Fibroblast of peridontal ligament (primary cell): ENCODE data around the gene HOXA6.
A peak's percentile ranks its signal among the peaks of the same experiment; 100 is the strongest.

Source experiments
- DNase-seq: peaks from one replicate; pipeline ENCODE4 v3.0.0-alpha.2; 2010; ENCODE audit errors: extremely low read depth

Gene HOXA6

DNA sequence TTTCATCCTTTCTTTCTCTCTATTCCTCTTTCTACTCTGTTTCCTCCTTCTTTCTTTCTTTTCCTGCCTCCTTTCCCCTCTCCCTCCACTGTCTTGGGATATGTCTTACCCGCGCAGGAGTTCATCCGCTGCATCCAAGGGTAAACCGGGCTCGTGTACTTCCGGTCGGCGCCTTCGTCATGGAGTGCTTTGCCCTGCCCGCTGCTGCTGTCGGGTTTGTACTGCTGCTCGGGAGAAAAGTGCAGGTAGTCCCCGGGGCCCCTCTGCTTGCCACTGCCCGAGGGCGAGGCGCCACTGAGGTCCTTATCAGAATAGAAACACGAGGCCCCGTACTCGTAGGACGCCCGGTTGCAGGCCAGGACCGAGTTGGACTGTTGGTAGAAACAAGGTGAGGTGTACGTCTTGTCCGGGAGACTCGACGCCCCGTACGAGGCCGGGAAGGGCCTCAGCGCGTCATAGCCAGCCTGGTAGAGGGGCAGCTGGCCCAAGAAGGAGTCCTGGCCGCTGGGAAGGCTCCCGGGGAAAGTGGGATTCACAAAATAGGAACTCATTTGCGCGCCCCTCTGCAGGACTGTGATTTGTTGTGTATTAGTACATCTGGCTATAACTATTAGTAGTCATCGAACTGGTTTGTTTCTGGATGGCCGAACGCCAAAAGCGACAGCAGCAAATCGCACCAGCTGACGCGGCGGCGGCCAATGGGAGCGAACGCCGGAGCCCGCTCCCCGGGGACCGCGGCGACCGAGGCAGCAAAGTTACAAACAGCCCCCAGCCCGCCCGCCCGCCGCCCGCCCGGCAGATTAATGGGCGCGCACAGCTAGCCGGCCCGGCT, at the start of gene HOXA6:
Gene HOXA6 (minus strand): TSS at position 576 of the 832 bp plus-strand sequence. CDS start 25 bp downstream, at position 551.
- DNase-seq: no peak

DNA sequence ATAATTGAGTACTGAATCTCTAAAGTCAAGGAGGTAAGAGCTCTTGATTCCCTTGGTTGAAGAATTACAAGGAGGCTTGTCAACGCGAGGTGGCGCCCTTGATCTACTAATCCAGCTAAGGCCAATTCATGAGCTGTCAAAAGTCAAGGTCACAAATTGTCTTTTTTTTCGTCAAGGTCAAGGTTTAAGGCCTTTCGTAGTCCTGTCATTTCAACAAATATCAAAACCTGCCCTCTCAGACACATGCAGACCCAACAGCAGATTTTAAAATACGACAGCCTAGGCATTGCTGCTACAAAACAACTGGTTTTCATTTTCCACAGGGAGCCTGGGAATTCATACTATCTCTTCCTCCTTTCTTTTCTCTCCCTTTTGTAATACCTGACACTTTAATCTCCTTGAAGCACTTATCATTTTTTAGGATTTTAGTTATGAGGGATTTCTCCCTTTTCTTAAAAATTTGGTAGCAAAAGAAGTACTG, 48.8 kb upstream of the HOXA6 start:
- DNase-seq: peak; percentile 83

DNA sequence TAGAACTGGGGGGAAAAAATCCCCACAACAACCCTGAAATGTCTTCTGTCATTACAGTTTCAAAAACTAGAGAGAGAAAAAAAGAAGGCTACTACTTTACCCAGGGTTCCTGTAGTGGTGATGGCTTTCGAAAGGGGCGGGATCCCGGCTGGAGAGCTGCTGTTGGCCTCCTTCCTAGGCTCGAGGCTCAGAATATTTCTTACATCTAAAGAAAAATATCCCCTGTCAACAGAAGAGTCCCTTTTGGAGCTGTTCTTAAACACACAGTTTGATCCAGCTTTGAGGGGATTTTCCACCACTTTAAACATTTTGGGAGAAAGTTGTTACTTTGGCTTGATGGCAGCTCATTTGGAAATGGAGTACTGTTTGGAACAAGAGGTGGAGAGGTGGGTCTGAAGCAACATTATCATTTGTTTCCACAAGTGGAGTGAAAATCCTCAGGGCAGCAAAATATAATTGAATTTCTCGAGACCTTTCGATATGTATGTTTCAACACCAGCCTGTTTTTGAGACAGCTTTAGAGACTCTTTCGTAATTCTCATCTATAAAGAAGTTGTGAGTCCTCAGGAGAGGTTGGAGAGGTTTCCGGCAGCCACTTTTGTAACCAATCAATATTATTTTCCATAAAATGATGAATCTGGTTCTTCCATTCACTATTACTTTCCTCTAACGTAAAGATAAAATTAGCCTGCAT, 47.3 kb upstream of the HOXA6 start:
- no peak for DNase-seq

DNA sequence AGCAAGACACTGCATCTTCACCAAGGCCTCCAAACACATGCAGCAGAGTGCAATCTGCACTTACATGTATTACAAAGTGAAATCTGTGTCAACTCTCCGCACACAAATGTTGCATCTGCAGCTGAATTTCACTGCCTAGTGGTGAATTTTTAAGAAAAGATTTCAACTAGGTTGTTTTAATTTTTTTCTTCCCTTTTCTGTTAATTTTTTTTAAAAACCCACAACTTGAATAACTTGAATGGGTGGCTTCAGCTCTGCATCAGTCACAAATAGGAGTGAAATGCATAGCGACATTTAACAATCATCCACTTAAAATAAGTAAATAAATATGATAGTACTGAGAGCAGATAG, 46.4 kb upstream of the HOXA6 start:
- DNase-seq: no peak

DNA sequence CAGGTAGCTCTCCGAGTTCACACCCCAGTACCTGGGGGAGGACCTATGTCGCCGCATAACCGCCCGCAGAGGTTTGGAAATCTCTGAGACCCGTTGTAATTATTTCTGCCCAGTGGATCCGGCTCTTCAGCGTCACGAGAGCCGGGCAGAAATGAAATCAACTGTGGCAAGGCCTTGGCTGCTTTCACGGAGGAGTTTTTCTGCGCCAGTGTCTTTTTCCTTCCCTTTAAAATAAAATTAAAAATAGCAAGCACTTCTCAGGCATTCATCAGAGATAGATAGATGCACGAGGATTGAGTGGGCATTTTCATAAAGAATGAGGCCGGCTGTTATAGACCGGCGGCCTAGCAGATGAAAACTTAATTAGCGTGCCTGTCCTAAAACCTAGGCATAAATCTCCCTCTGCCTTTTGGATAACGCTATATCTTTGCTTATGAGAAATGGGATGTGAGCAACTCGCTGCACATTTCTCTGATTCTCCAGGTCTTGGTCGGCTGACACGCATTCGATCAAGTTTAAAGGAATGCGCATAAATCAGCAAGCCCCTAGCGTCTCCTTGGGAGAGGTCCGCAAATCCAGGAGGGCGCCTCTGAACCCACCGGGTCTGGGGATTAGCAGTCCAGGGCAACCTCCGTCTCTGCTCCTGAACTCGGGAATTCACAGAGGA, 45.9 kb upstream of the HOXA6 start:
- DNase-seq: no peak

DNA sequence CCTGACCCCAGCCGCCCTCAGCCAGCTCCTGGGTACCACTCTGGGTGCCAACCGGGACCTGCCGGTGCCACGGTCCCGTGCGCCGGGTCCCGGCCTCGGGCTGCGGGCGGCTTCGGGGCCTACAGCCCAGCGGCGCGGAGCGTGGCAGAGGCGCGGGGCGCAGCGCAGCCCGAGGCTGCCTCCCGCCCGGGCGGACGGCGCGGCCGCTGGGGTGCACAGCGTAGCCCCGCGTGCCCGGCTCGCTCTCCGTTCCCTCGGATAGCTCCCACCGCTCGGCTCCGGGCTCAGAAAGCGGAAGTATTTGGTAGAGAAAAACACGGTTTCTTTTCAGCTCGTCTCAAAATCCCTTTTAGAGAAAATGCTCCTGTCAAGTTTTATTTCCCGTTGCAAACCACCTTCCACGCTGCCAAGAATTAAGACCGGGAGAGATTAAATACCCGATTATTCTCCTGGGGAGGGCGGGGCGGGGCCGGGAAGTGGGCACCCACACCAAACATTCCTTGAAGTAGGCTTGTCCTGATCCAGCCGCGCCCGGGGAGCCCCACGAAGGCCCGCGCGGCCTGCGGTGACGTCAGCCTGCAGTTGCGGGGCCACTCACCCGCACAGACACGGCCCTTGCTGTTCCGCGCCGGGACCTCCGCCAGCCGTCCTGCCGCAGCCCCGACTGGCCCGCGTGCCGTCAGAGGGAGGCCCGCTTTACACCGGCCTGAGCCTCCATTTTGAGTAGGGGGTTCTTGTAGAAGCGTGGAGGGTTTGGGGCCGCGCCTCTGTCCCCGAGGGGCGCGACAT, 45.2 kb upstream of the HOXA6 start:
- no peak for DNase-seq

DNA sequence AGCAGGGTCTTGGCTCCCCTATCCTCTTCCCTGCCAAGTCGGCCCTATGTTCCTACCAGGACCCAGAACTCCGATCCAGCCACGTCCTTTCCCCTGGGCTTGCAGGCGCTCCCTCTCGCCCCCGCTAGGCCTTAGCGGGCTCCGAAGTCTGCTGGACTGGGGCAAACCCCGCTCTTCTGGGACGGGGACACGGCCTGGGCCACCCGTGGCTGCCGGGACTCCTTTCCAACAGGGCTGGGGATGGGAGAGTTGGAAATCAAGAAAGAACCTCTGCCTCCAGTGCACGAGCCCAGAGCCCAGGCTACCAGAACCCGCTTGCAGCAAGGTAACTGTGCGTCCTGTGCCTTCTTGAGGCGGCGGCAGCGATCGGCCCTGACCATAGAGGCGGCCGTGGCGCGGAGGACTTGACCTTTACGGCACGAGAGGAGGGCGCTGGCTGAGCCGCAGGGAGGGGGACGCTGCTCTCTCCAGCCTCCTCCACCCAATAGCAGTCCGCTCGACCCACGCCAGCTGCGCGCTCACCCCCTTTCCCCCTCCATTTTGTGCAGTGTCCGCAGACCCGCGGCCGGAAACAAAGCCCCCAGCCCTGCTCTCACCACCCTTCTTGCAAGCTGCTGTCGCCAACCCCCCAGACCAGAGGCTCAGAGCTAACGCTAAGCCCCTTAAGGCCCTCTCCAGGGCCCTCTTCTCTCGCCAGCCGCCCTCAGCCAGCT, 44.4 kb upstream of the HOXA6 start:
- DNase-seq: no peak

DNA sequence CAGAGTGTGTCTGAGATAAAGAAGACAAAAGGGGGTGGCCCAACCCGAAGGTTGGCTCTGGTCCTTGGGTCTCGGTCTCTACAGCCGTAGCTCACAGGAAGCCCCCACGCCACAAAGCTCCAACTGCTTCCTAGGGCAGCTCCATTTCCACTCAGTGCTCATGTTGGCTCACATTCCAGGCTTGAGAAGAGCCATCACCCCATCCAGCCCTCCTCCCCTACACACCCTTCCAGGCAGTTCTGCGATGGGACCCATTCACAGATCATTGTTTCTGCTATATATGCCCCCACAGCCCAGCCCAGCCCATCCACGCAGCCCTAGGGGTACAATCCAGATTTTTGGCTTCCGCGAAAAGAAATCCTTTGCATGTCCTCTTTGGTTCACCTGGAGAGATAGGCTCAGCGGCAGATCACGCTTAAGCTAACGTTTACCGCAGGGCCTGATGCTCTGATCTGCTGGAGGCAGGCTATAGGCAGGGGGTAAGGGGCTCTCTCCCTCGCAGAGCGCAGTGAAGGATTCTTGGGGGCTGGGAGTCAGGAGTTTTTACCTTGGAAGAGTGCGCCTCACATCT, 43.7 kb upstream of the HOXA6 start:
- no peak for DNase-seq

DNA sequence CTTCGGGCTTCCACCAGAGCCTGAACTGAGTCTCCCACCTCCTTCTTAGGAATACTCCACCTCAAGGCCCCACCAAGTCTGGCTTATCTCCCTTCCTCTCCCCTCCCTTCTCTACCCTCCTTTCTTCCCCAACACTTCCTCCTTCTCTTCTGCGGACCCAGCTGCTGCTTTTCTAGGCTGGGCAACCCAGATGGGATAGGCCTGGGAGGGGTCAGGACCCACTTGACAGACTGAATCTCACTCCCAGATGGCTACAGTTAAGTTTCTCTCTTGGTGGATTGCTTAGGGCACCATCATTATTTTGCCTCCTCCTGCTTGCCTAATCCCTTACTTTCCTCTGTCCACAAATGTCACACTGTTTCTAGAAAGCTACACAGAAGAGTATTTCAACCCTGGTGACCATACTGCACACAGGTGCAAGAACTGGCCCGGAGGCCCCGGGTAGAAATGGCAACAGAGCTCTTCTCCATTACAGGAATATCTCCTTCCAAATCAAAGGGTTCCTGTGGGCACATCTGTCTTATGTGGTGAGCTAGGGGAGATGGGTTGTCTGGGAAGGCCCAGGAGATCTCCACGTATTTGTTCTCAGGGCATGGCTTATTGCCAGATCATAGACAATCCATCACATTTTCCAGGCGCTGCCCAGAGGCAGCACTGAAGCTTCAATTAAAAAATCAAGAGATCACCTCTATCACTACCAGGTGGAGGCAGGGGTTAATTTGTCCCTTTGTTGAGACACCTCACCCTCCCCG, 42.6 kb upstream of the HOXA6 start:
- DNase-seq: no peak

DNA sequence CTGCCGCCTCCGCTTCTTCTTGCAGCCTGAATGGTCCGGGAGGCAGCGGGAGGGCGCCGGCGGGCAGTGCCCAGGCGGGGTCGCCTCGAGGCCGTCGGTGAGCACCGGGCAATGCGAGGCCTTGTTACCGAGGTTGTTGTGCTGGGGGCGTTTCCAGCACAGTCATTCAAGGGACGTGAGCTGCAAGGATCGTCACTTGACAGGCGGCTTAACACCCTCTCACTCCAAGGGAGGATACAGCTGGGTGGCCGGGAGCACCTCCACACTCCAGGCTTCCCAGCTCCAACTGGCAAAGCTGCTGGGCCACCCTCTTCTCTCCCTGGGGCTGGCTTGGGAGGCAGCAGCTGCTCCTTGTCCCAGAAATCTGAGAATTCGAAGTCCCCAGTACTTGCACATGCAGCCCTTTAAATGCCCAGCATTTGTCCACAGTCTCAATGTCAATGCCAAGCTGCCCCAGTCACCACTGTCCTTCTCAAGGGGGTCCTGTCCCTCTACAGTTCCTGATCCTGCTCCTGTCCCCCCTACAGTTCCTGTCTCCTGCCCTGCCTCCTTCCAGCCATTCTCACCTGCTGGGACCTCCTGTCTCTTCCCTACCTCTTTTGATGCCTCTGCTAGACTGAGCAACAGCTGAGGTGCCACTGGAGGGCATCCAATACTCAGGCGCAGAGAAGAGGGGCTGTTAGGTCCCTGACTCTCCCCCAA, 41.9 kb upstream of the HOXA6 start:
- no peak for DNase-seq

DNA sequence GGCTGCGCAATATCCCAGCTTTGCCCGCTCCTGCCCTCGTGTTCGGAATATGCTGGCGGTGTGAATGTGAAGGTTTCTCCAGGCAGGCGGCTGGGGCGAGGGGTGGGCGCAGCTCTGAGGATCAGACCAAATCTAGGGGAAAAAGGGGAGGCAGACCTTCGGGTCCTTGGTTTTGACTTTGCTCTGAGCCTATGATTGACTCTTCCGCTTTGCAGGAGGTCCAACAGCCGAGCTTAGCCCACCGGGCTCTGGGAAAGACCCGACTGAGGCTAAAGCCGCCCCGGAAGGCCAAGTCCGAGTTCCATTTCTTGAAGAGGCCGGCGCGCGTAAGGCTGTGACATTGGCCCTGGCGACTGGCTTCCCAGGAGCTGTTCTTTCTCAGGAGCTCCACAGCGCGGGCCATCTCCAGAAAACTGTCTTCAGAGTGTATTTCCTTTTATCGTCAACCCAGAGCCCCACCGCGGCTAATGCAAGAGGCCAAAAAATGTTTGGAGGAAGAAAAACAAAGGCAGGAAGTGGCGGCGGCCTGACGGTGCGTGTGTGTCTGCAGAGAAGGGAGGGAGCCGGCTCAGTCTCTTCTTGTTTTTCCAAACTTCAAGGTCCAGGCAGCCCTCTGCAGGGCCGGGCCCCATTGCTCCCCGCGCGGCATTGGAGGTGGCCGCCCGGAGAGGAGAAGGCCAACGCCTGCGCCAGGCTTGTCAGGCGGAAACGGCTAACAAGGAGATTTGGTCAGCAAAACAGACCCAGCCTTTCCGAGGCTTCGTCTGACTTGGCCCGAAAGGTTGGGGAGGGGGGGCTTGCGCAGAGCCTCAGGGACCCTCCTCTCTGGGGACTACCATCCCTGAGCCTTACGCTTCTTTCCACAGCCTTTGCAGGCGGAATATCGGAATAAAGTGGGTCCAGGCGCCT, 41.1 kb upstream of the HOXA6 start:
- no peak for DNase-seq

DNA sequence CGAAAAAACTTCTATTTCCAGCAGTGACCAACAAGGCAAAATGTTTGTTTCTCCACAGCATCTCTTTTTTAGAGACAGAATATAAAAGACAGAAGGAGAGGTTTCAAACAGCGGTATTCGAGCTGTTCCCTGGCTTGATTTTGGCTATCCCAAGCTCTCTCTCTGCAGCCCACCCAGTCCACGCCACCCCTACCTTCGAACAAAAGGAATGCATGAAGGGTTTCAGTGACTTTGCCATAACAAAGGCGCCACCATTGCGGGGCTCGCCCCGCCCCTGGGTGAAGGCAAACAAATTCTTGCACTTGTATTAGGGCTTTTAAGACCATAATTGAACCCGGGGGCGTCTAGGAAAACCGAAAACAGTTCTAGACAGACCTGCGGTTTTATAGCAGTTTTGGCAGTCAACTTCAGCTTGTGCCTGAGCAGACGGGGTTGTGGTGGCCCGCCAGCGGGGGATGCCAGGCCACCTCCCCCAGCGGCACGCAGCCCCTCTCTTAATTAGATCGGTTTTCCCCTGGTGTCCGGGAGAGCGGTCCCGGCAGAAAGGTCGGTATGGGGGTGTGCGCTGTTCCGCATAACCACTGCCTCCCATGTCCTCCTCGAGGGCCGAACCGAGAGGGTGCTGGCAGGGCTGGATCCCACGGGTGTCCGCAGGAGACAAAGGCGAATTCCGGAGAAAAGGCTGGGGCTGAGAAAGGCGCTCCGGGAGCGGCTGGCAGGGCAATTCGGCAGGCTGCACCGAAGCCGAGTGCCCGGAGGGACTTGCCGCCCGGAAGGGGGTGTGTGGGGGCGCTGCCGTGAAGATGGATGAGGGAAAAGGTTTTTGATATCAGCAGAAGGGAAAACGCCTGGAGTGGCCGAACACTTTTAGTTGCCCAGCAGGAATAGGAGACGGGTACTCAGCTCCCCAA, 40.2 kb upstream of the HOXA6 start:
- DNase-seq: no peak

DNA sequence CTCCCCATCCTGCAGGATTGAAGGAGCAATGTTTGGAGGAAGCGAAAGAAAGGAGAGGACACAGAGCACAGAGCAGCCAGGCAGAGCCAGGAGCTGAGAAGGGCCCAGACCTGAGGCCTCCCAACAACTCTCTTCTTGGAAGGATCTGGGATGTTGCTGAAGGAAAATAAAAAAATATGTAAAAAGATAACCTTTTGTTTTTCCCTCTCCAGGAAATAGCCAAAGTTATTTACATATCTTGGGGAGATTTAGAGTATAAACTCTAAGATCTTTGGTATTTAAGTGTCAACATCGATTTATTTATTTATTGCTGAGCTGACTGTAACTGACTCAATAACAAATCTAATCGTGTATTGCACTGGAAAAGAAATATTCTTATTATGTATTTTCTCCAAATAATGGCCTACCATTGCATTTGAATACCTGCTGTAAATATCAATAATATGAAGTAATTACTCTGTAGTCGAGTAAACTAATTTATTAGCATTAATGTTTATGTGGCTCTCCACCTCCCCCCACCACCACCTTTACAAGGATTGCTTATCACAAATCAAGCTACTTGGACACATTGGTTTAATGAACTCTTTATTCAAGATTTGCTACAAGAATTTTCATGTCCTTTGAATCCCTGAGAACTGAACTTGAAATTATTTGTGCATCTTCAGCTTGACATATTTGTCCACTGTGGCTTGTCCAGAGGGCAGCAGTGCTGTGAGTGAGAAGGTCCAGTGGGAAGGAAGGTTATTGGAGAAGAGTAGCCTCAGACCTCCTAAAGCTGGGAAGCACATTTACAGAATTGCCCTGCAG, 39.3 kb upstream of the HOXA6 start:
- no peak for DNase-seq

DNA sequence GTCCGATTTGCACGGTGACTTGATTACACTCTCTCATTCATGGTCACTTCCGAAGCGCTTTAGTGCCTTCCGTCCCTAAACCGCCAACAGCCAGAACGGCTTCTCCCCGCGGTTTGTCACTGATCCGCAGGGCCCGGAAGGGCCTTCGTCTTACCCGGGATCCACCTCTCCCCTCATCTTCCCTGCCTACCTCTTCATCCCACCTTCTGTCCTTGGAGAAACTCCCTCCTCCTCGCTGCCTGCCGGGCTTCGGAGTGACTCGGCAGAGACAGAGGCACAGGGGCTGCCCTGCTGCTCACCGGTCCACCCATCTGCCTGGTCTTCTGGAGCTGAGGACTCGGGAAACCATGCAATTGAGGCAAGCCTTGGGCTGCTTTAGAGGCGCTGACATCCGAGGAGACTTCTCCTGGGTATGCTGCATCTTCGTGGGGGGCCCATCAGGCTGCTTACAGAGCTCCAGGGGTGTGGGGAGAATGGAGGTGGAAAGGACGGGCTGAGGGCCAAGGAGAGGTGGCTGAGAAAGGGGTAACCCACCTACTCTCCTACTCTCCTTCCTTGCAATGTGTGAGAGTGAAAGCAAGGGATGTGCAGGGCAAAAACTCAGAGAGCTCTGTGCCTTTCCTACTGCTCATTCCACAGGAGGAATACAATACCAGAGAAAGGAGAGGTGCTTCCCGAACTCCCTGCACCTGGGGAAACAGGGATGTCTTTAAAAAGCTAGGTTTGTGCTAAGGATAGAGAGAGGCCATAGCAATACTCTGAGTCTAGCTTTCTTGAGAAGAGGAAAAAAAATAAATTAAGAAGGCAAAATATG, 38.5 kb upstream of the HOXA6 start:
- DNase-seq: no peak

DNA sequence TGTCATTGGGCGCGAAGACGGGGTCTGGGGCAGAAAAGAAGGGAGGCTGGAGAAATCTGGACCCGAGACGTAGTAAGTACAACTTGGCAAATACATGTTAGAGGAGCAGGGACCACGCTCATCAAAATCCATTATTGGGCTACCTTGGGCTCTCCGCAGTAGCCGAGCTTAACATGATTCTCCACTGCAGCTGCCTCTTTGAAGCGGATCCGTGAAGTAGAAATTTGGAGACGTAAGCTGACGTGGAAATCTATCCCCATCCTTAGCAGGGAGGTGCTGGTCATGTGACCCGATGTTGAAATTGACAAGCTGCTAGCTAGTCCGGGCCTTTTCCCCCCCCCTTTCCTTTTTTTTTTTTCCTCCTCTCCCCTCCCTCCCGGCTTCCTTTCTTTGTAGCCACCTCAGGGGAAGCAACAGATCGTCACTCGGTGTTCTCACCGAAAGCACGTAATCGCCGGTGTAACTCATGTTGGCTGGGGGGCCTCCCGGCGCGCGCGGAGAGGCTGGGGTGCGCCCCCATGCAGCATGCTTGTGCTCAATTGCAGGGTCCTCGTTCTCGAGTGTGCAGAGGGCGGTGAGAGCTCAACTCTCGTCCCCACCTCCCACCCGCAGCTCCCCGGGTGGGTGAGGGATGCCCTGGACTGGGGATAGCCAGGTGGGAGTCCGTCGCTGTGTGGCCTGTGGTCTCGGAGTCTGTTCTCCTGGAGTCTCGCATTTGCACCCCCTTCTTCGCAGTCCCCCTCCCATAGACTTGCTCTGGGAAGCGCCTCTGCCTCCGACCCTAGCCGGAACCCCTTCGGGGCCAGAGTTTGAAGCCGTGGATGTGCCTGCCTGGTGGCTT, 37.7 kb upstream of the HOXA6 start, which contains the start of gene HOXA11:
Gene HOXA11 (minus strand): TSS at position 220 of the 841 bp plus-strand sequence. CDS start 88 bp downstream, at position 132.
- no peak for DNase-seq
